HG03378 (cell line): ENCODE data around the gene MESP1.
"Not testable (repeated sequence)": the region's sequence is repeated elsewhere in the genome, so short reads cannot be mapped to it uniquely, and the experiment has no call there.

Source experiments
- ATAC-seq: cut with Tn5 transposase; IDR thresholded peaks from one replicate; pipeline ENCODE4 v1.9.1; 2021; ENCODE audit warnings: mild to moderate bottlenecking, moderate library complexity; ENCODE audit not compliant: unreplicated experiment

The MESP1 gene, protein sequence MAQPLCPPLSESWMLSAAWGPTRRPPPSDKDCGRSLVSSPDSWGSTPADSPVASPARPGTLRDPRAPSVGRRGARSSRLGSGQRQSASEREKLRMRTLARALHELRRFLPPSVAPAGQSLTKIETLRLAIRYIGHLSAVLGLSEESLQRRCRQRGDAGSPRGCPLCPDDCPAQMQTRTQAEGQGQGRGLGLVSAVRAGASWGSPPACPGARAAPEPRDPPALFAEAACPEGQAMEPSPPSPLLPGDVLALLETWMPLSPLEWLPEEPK

DNA sequence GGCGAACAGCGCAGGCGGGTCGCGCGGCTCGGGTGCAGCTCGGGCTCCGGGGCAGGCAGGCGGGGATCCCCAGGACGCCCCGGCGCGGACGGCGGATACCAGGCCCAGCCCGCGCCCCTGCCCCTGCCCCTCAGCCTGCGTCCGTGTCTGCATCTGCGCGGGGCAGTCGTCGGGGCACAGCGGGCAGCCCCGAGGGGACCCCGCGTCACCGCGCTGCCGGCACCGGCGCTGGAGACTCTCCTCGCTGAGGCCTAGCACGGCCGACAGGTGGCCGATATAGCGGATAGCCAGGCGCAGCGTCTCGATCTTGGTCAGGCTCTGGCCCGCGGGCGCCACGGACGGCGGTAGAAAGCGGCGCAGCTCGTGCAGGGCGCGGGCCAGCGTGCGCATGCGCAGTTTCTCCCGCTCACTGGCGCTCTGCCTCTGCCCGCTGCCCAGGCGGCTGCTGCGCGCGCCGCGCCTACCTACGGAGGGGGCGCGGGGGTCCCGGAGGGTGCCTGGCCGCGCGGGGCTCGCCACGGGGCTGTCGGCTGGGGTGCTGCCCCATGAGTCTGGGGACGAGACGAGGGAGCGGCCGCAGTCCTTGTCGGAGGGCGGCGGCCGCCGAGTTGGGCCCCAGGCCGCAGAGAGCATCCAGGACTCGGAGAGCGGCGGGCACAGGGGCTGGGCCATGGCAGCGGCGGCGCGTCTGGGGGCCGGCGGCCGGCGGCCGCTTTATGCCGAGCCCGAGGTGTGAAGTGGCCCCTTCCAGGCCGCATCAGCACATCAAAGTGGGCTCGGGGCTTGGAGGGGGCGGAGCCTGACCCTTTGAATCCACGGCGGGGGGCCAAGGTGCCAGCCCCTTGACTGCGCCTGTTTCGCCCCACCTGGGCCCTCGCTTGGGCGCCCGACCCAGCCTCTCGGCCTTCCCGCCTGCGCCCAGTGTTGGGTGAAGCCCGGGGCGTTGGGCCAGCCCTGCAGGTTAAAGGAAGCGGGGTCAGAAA, at the start of gene MESP1:
Gene MESP1 (minus strand): TSS at position 690 of the 983 bp plus-strand sequence. CDS start 18 bp downstream, at position 672.
- ATAC-seq, result peak; percentile 90

DNA sequence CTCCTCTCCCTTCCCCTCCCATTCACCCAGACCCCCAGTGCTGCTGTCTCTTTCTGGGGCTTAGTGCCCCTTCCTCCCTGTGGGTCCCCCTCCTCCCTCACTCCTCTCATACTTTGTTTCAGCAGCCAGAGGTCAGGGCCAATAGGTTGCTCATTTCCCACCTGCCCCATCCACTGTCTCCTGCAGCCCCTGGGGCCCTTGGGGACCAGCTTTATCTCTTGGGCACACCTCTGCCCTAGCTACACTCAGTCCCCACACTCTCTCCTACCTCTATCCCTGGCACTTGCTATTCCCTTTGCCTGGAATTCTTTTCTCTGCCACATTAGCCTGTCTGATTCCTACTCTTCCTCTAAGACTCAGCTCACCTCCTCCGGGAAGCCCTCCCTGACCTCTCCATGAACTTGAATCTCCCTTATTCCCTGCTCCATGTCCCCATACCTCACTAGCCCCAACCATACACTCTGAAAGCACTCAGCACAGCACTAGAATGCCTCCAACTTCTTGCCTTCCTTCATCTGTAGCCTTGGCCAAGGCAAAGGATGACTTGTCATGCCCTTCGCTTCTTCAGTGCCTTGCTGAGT, 49.0 kb upstream of the MESP1 start:
- no peak for ATAC-seq

DNA sequence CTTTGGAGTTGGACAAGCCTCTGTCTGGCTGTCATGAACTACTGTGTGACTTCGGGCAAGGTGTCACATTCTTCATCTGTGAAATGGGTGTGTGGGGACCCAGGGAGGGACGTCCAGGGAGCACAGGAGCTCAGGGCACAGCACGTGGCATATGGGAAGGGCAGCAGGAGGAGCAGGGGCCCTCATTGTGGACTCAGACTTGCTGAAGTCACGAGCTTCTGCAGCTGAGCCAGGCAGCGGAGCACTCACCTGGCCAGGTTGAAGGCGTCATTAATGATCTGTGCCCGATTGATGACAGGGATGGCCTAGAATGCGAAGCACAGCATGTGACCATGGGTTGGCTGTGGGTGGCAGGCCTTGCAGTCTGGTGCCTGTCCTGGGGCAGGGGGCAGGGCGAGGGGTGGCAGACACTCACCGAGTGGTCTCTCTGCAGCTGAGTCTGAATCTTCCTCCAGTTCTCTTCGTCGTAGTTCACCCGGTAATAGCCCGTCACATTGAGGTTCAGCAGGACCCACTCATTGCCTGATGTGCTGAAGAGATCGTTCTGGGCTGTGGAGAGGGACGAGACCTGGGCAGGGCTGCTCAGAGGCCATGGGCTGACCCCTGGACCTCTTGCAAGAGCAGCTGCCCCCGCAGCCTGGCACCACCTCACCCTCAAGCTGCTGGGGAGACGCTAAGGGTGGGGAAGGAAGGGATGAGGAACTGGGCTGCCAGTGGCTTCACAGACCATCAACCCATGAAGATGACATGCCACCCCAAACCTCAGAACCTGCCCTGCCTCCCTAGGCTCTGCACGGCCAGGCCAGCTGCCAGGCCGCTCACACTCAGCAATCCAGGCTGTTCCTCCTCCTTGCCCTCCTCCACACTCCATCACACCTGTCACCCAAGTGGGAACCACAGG, 48.2 kb upstream of the MESP1 start:
- ATAC-seq, result no peak

DNA sequence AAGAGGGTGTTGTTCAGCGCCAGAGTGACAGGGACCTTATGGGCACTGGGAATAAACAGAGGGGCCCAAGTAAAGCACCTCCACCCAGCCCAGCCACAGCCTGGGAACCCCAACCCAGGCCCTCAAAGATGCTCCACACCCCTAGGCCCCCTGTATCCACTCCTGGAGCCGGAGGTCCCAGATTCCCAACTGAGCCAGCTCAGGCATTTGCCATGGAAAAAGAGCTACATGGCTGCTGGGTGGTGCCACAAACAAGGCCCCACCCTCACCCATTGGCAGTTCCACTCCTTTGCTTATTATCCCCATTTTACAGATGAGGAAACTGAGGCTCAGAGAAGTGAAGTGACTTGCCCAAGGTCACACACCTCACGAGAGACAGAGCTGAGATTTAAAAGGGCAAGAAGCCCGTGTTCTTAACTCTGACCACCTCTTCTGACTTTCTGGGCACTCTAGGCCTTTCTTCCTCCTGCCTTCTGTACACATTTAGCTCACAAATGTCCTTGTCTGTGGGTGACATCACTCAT, 46.7 kb upstream of the MESP1 start:
- ATAC-seq, result no peak

DNA sequence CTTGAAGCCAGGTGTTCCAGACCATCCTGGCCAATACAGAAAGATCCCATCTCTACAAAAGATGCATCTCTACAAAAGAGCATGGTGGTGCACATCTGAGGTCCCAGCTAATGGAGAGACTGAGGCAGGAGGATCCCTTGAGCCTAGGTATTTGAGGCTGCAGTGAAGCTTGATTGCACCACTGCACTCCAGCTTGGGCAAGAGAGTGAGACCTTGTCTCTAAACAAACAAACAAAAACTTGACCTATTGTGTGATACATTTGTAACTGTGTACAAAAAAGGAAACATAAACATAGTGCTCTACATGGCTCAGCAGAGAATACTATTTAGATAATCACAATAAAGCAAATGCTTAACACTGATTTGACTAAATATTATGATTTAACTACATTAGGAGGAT, 44.9 kb upstream of the MESP1 start:
- no peak for ATAC-seq

DNA sequence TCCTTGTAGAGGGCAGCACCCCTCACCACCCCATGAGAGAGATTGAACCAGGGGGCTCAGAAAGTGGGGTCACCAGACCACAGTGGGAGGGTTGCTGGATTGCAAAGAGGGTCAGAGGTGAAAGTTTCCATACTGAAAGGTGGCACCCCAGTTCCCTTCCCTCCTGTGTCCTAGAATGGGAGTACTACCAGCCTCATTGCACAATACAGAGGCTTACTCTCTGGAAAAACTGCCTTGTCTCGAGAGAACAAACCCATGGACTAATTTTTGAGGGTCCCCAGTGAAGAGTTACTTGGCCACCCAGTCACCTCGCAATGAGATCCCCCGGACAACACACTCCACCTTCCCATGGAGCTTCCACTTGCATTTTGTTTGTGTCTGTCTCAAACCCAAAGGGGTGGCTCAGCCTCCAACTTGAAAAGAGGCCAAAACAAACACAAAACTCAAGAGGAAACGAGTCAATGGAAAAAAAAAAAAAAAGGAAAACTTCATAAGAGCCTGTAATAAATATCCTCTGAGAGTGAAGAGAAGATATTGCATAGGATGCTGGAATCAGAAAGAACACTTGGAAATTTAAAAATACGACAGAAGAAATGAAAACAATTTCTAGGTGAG, 43.7 kb upstream of the MESP1 start:
- ATAC-seq, result no peak

DNA sequence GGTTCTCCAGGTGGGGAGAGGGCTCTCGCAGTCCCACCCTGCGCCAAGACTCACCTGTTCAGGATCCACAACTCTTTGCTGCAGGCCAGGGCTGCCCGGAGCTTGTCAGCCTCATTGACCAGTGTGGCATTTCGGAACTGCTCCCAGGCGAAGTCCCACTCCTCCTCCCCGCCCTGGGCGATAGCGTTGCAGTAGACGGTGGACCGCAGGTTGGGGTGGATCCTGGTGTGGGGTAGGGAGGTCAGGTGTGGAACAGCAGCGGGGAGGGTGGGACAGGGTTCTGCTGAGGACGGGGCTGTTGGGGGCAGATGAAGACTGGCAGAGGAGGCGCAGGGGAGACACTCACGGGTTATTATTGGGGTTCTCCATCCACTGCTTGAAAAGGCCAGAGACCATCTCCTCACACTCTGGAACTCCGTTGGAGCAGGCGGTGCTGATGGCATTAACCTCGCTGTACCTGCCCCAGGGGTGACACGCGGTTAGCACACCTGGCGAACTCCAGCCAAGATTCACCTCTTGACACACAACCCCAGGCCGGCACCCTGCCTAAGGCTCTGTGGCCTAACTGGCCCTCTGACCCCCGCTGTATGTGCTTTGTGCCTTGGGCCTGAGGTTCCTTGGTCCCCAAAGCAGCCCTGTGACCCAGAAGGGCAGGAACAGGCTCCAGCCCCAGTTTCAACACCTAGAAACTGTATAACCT, 41.2 kb upstream of the MESP1 start:
- no peak for ATAC-seq

DNA sequence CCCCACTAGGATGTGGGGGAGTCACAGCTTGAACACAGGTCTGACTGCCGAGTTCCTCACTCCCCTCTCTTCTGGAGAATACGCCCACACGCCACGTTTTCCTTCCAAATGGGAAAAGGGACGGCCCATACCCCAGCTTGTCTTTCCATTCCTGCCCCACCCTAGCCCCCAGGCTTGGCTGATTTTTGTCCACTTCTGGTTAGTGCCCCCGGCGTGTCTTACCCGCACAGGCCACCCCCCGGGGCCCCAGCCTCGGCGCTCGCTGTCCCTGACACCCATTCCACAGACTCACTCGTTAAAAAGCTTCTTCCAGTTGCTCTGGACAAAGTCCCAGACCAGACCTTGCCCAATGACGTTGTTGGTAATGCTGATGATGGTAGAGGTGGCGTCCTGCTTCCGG, 39.6 kb upstream of the MESP1 start:
- ATAC-seq, result no peak

DNA sequence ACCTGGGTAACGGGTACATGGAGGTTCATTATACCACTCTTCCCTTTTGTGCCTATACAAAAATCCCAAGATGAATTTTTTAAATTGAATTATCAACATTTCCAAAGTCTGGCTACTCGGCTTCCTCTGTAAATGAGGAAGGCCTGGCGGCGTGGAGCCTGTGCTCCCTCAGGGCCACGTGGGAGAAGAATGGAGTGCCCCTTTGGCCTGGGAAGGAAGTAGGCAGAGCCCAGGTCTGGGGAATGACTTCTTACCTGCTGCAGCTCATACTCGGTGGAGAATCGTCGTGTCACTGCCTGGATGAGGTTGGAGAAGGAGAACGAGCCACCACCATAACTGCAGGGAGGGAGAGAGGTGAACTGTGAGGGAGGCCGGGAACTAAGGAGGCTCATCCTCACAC, 39.2 kb upstream of the MESP1 start:
- ATAC-seq, result no peak

DNA sequence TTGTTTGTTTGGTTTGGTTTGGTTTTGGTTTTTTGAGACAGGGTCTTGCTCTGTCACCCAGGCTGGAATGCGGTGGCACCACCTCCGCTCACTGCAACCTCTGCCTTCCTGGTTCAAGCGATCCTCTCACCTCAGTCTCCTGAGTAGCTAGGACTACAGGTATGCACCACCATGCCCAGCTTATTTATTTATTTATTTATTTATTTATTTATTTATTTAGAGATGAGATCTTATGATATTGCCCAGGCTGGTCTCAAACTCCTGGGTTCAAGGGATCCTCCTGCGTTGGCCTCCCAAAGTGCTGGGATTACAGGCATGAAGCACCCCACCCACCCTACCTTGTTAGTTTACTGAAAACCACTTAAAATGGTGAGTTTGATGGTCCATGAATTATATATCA, 37.5 kb upstream of the MESP1 start:
- not testable (repeated sequence) for ATAC-seq

DNA sequence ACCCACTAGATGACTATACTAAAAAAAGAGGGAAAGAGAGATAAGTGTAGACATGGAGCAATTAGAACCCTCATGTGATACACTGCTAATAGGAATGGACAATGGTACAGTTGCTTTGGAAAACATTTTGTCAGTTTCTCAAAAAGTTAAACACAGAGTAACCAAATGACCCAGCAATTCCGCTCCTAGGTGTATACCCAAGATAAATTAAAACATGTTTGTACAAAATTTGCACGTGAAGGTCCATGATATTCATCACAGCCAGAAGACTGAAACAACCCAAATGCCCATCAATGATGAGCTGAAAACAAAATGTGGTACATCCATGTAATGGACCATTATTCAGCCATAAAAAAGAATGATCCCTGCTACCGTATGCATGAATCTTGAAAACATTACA, 36.9 kb upstream of the MESP1 start:
- no peak for ATAC-seq

DNA sequence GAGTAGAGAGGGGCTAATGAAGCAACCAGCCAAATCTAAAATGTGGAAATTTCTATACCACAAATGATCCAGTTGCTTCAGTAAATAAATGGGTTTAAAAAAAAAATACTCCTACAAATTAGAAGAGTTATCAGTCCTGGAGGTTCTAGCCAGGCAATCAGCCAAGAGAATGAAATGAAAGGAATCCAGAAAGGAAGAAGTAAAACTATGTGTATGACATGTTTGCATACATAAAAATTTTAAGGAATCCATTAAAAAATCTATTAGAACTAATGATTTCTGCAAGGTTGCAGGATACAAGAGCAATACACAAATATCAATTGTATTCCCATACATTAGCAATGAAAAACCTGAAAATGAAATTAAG, 34.7 kb upstream of the MESP1 start:
- ATAC-seq, result no peak

DNA sequence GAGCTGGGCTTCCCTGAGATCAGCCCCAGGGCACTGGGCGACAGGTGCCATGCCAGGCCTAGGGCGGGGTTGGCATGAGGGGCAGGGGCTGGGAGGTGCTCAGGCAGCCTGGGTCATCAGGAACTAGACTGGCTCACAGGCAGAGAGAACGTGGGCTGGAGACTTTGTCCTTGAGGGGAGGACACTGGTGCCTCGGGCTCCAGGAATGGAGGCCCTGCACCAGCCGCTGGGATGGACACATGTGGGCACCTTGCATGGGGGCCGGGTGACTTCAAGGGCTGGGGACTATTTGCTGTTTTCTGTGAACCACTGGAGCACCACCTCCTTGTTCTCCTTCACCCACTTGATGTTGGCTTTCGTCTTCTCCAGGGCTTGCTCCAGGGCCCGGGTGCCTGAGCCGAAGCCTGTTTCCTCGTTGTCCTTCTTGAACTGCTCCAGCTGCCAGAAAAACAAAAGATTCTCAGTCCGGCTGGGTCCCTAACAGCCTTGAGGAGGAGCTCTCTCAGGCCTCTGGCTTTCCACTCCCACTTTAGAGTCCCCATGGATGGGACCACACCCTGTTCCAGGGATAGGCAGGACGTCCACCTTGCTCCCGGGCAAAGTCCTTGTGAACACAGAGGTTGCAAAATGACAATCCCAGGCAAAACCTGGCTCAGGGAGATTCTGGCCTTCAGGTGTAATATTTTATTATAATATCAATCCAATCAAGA, 34.2 kb upstream of the MESP1 start:
- no peak for ATAC-seq

DNA sequence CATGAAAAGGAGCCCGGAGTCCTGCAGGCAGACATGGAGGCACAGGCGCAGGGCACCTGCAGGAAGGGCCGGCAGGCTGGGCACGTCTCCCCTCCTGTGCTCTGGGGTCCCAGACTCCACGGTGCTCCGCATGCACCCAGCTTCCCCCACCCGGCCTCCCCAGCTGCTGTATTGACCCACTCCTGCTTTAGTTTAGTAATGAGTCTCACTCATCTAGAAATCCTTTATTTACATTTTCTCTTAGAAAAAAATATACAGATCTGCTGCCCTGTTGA, 33.6 kb upstream of the MESP1 start:
- no peak for ATAC-seq

DNA sequence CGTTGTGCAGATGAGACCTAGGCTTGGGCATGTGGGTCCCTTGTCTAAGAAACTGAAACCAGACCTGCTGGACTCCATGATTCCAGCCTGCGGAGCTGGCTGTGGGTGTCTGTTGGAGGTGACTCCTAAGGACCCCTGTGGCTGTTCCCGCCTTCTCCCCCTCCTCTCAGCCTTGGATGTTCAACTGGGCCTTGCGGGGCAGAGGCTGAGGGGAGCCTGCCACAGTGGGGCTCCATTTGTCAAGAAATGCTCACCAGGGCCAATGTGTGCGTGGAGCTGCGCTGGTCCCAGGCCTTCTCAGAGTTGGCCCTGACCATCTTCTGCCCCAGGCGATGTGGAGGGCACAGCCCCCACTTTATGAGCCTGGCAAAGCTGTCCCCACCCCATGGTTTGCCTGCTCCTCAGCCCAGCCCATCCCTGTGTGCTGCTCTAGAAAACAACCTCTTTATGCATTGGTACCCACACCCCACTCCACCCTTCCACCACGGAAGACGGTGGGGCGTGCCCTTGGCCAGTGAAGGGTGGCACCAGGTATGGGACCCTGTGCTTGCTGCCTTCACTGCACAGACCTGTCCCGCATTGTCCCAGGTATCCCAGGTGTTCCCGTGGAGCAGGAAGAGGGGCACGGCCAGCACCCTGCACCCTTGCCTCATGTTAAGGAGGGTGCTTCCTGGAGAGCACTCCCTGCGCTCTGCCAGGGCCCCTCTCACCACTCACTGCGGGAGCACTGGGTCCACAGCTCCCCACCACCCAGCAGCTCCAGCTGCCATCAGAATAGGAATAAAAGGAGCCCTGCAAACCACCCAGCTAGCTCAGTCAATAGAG, 33.0 kb upstream of the MESP1 start:
- no peak for ATAC-seq

DNA sequence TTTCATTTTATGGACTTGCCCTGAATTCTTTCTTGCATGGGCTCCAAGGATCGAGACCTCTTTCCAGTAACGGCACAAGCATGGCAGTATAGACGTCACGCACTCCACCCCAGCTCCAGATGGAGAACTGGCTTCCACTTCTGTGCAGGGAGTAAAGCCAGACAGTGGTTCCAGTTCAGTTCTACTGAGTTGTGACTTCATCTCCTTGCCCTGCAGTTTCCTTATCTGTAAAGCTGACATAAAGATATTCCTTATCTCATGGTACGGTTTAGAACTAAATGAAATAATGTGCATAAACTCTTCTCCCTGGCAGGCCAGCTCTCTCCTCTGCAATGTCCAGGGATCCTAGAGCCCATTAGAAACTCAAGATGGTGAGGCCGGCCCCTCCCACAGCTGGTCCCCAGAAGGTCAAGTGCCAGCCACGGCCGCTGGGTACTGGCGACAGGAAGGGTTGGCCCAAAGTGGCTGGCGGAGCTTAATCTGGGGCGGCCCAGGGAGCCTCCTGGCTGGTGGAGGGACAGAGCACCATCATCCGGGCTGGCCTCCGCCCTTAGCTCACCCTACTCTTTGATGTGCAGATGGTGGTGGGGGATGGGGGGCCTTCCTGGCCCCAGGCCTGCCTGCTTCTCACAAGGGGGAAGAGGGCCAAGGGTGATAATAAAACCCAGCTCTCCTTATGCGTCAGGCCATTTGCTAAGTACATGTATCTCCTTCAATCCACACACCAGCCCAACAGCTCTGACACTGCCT, 32.2 kb upstream of the MESP1 start:
- no peak for ATAC-seq

DNA sequence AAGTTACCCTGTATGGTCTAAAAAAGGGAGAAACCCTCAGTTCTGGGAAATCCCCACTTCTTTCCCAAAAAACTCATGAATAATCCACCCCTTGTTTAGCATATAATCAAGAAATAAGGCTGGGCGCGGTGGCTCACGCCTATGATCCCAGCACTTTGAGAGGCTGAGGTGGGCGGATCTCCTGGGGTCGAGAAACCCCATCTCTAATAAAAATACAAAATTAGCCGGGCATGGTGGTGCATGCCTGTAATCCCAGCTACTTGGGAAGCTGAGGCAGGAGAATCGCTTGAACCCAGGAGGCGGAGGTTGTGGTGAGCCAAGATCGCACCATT, 31.5 kb upstream of the MESP1 start:
- ATAC-seq, result not testable (repeated sequence)
